NCI-H2029 (cell line): Measurements from ENCODE around the gene ACTL7B.
"Not testable (repeated sequence)": the region's sequence is repeated elsewhere in the genome, so short reads cannot be mapped to it uniquely, and the experiment has no call there.

Experiments used
- DNase-seq: peaks from one replicate; lab custom pipeline; 2025; lab: John Stamatoyannopoulos, UW

Gene ACTL7B

DNA sequence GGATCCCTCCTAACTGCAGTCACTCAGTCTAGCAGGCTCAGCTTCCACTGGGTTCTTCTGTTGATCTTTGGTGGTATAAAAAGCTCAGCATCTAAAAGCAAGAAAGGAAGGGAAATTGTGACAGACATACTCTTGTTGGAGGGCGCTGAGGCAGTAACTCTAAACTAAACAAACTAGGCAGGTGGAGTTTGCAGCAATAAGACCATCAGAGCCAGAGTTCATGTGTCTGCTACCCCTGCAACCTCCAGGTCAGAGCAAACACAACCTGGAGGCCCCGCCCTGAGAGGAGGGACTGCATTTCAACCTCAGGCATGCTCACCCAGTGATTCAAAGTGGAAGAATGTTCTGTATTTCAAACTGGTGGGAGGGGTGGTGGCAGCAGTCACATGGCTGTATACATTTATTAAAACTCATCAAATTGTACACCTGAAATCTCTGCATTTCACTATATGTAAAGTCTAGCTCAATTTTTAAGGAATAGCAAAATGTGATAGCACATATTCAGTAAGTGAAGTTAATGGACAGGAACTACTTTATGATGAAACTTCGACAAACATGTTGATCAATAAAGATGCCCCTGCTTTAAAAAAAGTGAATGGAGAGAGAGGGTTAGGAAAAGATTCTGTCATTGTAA is 13.4 kb upstream of the ACTL7B start:
- no peak for DNase-seq

- DNase-seq = no peak
Observed at GRCh38 chr9:108867829-108868228, 12.0 kb upstream of the ACTL7B start.

- no peak for DNase-seq
Observed at GRCh38 chr9:108867116-108867515, 11.3 kb upstream of the ACTL7B start.

DNA sequence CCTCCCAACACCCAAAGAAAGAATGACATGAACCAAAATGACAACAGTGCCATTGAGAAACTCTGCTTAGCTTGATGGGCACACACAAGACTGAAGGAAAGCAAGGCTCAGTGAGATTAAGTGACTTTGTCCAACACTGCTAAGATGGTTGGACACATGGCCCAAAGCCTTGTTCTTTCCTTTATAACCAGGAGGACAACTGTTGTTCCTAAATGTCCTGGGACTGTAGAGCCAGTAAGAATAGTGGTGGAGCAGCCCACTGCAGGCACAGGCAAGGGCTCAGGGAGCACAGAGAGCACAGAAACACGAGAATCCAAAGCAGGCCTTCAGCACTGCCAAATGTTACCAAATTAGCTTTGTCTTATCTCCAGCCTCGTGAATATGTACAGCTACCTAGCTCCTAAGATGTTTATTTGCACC is 10.2 kb upstream of the ACTL7B start:
- DNase-seq = no peak

GRCh38 chr9:108865037-108865436 is 9.3 kb upstream of the ACTL7B start:
- DNase-seq = no peak

DNA sequence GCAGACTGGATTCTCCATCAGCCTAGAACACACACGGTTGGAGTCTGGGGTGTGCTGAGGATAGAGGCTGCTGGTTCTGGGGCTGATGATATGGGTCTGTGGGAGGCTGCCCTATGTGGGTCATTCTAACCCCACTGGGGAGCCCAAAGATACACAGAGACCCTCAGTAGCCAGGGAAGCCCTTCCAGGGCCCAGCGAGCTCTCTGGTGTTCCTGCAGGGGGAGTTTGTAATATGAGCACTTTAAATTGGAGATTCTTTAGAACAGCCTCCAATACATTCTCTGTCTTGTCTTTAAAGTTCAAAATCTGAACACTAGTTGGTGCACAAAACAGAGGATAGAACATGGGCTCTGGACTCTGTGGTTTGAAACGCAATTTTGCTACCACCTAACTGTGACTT is 8.7 kb upstream of the ACTL7B start:
- no peak for DNase-seq

DNA sequence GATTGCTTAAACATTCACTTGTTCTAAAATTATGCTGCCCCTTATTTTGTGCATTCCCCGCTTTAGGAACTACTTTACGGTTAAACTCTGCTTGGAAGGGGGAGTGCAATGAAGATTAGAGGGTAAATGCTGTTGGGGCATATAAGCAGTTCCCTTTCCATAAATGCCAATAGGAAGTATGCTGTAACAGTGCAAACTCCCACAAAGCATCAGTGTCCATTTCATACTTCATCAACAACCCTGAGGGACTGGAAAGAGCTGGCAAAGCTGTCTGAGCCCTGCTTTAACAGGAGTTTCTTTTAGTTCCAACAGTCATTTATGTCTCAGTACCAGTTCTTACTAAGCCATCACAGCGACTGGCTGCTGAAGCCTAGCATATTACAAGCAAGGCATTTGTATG is 8.1 kb upstream of the ACTL7B start:
- no peak for DNase-seq

DNA sequence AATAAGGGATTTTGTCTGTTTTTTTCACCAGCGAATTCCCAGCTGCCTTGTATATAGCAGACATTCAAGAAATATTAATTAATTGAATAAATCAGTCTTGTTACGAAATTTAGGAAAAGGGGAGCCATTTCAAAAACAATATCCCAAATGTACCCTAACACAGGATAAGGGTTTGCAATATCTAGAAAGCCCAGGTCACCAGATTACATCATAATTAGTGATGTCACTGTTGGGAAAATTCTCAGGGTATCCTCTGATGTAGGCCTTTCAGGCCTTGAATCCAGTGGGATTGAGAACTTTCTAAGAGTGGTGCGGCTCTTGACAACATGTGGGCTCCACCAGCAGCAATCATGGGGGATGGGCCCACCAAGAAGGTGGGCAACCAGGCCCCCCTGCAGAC is 6.2 kb upstream of the ACTL7B start, which contains the start of gene ACTL7A:
TSS of gene ACTL7A (plus strand) at position 270 of the 400 bp plus-strand sequence. CDS start at position 327, 57 bp downstream.
- DNase-seq = no peak

DNA sequence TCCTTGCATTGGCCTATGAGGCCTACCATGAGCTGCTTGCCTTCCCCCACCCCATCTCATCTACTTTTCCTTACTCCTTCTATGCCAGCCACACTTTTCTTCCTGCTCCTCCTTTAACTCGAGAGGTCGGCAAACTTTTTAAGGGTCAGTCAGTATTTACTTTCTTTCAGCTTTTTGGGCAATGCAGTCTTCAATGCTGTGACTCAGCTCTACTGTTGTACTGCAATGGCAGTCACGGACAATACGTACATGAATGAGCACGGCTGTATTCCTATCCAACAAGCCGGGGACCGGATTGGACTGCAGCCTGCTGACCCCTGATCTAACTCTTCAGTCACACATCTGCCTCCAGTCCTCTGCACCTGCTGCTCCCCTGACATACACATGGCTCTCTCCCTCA is 5.7 kb upstream of the ACTL7B start:
- DNase-seq = no peak

GRCh38 chr9:108860764-108861163 is 5.0 kb upstream of the ACTL7B start:
- peak; percentile 3 for DNase-seq

DNA sequence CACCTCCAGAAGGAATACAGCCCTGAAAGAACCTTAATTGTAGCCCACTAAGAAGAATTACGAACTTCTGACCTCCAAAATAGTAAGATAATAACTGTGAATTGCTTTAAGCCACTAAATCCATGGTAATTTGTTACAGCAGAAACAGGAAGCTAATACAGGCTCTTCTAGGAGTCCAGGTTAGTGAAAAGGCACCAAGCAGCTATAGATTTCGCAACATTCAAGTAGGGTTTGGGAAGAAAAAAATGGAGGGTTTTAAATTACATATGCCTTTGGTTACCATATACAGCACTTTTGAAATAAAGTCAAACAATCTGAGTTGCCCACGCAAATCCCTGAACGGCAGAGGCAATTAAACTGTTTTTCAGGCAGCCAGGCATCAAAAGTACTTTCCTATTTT is 4.6 kb upstream of the ACTL7B start:
- no peak for DNase-seq

- no peak for DNase-seq
Observed at GRCh38 chr9:108859459-108860114, 3.8 kb upstream of the ACTL7B start.

GRCh38 chr9:108857572-108857971 is 1.8 kb upstream of the ACTL7B start:
- DNase-seq = no peak

GRCh38 chr9:108855529-108855886 is 278 bp downstream of the ACTL7B start:
- no peak for DNase-seq

DNA sequence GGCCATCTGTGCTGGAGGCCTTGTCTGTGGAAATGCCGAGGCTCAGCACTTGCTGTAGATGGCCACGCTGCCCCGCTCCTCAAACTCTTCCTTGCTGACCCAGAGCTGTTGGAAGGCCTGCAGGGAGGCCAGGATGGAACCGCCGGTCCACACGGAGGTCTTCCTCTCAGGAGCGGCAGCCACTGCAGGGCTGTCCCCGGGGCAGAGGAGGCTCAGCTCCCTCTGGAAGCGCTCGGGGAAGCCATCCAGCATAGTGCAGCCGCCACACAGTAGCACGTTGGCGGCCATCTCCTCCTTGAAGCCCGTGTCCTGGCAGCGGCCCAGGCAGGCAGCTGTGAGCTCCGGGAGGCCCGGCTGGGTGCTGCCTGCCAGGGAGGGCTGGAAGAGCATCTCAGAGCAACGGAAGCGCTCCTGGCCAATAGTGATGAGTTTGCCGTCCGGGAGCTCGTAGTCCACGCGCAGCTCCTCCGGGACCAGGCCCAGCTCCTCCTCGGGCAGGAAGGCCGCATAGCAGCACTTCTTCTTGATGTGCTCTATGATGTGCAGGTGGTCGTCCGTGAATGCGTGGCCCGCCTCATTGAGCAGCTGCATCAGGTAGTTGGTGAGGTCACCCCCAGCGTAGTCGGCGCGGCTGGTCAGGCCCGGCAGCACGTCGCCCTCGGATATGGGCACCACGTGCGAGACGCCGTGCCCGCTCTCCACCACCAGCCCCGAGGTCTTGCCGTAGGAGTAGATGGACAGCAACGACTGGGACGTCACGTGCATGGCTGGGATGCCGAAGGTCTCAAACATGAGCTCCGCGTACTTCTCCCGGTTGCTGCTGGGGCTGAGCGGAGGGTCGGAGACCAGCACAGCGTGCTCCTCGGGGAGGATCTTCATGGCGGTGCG is 901 bp downstream of the ACTL7B start:
- DNase-seq = peak; percentile 73

DNA sequence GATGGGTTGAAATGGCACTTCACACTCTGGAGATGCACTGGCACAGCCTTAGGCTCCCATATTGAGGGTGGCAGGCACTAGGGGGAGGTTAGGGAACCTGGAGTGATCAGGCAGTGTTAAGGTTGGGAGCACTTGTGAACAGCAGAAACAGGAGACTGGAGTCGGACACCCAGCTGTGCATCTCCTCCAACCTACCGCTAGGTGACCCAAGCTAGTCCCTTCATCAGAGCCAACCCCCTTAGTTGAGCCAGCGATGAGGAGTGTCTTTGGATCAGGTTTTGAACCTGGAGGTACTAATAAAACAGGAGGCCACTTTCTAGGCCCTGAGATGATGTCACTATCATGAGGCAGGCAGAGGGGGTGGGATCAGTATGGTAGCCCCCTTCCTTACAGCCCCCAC is 1.7 kb downstream of the ACTL7B start:
- no peak for DNase-seq

- no peak for DNase-seq
Observed at GRCh38 chr9:108852079-108852478, 3.7 kb downstream of the ACTL7B start.

DNA sequence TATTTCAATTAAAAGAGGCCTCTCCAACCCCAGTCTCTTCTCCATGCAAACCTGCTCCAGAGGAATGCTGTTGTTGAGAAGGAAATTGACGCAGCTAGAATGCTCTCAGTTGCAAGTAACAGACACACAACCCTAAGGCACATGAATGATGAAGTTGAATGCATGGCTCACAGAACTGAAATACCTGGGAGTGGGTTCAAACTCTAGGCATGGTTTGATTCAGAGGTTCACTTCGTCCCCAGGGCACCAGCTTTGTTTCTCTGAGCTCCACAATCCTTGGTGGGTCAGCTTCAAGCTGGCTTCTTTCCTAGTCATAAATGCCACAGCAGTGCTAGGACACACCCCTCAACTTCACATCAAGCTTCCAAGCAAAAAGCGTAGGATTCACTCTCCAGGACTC is 4.6 kb downstream of the ACTL7B start:
- no peak for DNase-seq

DNA sequence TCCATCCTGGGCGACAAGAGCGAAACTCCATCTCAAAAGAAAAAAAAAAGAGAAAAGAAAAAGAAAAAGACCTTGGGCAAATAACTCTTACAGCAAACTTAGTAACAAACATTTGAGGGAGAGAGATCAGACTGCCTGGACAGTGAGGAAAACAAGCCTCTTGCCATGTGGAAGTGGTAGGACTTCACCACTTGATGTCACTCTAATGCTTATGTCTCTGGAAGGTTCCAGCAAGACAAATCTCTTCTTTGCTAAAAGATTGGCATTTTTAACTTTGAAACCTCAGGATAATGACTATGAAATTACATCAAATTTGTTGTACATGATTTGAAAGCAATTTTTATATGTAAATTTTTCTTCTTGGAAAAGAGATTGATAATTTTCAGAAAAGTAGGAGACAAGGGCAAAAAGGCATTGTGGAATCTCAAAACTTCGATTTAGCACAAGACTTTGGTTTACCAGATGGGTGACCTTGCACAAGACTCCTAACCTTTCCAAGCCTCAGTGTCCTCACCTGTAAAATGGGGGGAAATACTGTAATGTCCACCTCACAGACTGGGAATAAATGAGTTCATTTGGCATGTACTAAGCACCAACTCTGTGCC is 5.4 kb downstream of the ACTL7B start:
- DNase-seq = no peak

GRCh38 chr9:108848296-108848695 is 7.5 kb downstream of the ACTL7B start:
- not testable (repeated sequence) for DNase-seq

DNA sequence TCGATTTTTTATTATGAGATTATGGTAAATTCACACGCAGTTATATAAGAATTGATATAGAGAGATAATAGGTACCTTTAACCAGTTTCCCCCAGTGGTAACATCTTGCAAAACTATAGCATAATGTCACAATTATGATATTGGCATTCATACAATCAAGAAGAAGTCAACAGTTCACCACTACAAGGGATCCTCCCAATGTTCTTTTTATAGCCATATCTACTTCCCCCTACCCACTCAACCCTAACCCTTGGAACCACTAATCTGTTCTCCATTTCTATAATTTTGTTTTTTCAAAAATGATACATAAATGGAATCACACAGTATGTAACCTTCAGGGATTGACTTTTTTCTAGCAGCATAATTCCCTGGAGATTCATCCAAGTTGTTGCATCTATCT is 9.8 kb downstream of the ACTL7B start:
- no peak for DNase-seq

DNA sequence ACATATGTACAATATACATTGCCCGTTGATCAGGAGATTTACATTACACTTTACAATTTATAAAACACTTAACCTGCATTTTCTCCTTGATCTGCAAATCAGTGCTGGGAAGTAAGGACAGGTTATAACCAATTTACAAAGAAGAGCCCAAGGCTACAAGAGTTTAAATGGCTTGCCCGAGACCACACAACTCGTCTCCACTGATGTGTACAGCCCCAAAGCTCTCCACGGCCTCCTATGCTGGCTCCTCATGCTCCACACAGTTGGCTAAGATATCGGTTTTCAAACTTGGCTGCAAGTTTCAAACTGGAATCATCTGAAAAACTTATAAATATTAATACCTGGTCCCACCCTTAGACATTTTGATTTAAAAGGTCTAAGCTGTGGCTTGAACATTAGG is 10.3 kb downstream of the ACTL7B start:
- DNase-seq = no peak

GRCh38 chr9:108844856-108845255 is 10.9 kb downstream of the ACTL7B start:
- DNase-seq = no peak
